BLaER1 (cell line): ENCODE data around the gene ADGRG6.

ENCODE experiments used
- H3K27ac ChIP-seq: shearing (Covaris generic); formaldehyde crosslinking; 2 replicates; pipeline ENCODE4 v1.8.1; 2022
- H3K27me3 ChIP-seq: shearing (Covaris generic); formaldehyde crosslinking; 2 replicates; pipeline ENCODE4 v1.8.1; 2022
- H3K36me3 ChIP-seq: shearing (Covaris generic); formaldehyde crosslinking; 2 replicates; pipeline ENCODE4 v1.8.1; 2022
- H3K4me1 ChIP-seq: shearing (Covaris generic); formaldehyde crosslinking; 2 replicates; pipeline ENCODE4 v1.8.1; 2022
- H3K4me2 ChIP-seq: shearing (Covaris generic); formaldehyde crosslinking; 2 replicates; pipeline ENCODE4 v1.8.1; 2022
- H3K4me3 ChIP-seq: shearing (Covaris generic); formaldehyde crosslinking; 2 replicates; pipeline ENCODE4 v1.8.1; 2022
- H3K9ac ChIP-seq: shearing (Covaris generic); formaldehyde crosslinking; 2 replicates; pipeline ENCODE4 v1.8.1; 2022
- H3K9me3 ChIP-seq: shearing (Covaris generic); formaldehyde crosslinking; 2 replicates; pipeline ENCODE4 v1.8.1; 2022
- H4K20me1 ChIP-seq: shearing (Covaris generic); formaldehyde crosslinking; 2 replicates; pipeline ENCODE4 v1.8.1; 2022
- Cebpa-rat ChIP-seq: shearing (Covaris generic); IDR thresholded peaks from 2 replicates; pipeline ENCODE4 v1.8.1; 2022

ADGRG6 gene

DNA sequence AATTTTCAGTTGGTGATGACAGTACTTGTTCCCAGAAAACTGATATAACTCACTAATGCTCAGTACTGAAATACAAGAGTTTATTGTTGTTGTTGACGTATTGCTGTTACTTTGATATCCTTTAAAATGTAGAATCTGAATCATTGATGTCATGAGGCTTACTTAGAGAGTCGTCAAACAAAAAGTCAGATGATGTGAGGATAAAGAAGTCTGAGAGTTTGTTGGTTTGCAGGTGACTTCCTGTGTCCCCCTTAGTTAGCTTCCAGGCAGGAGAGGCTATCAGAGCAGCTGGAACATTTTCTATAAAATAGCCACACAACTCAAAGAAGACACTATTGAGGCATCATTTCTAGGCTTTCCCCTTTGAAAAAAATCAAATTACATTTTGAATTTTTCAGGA, 97.9 kb downstream of the ADGRG6 start:
- no peak overlapping the region for H3K4me2 ChIP-seq
- no peaks in the 10 kb centered on the region for H3K27me3 ChIP-seq
- no peak overlapping the region for H3K9ac ChIP-seq
- TF ChIP-seq Cebpa-rat = no peak
- no peaks in the 10 kb centered on the region for H3K9me3 ChIP-seq
- no peak overlapping the region for H3K4me3 ChIP-seq
- H4K20me1 ChIP-seq = no peaks in the 10 kb centered on the region
- H3K36me3 ChIP-seq = no peaks in the 10 kb centered on the region
- peaks cover 16% of the 10 kb centered on the region for H3K4me1 ChIP-seq
- H3K27ac ChIP-seq = no peak overlapping the region

DNA sequence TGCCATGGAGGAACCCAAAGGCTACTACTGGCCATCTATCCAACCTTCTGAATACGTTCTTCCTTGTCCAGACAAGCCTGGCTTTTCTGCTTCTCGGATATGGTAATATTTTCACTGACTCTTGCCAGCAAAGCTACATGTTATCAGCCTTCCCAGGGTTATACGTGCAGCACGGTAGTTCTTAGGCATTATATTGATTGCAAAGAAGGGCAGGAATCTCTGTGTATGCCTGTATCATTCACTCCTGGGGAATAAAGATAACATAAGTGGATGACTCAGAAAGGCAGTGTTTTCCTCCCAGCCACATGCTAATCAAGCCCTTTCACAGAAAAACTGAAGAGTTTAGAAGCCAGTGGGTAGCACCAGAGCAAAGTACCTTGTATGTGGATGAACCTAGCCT, 98.7 kb downstream of the ADGRG6 start:
- Histone ChIP-seq H3K4me1 (peaks cover 9% of the 10 kb centered on the region), H3K27ac (no peak overlapping the region), H3K9ac (no peak overlapping the region), H4K20me1 (no peaks in the 10 kb centered on the region), H3K36me3 (no peaks in the 10 kb centered on the region), H3K9me3 (no peaks in the 10 kb centered on the region), H3K4me3 (no peak overlapping the region), H3K27me3 (no peaks in the 10 kb centered on the region), H3K4me2 (no peak overlapping the region)
- no peak for TF ChIP-seq Cebpa-rat

DNA sequence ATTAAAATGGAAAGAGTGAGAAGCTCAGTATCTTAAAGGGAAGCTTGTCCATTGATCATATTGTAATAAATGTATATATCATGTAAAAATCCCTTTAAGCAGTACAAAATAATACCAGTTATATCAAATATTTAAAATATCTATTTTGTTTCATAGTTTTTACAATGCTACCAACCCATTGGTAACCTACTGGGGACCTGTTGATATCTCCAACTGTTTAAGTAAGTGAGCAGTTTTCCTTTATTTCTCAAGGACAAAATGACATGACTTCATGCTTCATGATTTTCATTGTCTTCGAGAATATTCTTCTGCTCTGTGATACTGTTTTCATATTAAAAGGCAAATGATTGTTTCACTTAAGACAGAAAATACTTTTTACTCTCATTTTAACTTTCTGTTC, 100.0 kb downstream of the ADGRG6 start:
- no peak overlapping the region for H3K9ac ChIP-seq
- no peaks in the 10 kb centered on the region for H3K9me3 ChIP-seq
- no peak for TF ChIP-seq Cebpa-rat
- no peak overlapping the region for H3K4me3 ChIP-seq
- H3K4me2 ChIP-seq = no peak overlapping the region
- no peaks in the 10 kb centered on the region for H3K36me3 ChIP-seq
- no peaks in the 10 kb centered on the region for H3K4me1 ChIP-seq
- H3K27me3 ChIP-seq = no peaks in the 10 kb centered on the region
- no peaks in the 10 kb centered on the region for H4K20me1 ChIP-seq
- no peak overlapping the region for H3K27ac ChIP-seq

DNA sequence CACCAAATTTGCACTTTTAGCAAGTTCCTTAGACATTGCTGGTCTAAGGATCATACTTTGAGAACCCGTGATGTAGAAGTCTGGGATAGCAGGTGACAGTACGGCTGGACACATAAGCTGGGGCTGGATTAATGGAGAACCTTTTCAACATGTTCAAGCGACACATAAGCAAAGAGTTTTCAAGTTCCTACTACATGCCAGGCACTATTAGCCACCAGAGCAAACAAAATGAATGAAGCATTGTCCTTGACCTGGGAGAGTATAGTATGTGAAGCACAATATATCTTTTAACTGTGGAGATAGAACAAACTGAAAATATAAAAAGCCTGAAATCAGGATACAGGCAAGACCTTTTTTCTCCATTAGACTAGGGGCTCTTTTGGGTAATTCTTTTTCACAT, 102.9 kb downstream of the ADGRG6 start:
- Histone ChIP-seq H3K4me3 (no peak overlapping the region), H3K4me2 (no peak overlapping the region), H4K20me1 (no peaks in the 10 kb centered on the region)

DNA sequence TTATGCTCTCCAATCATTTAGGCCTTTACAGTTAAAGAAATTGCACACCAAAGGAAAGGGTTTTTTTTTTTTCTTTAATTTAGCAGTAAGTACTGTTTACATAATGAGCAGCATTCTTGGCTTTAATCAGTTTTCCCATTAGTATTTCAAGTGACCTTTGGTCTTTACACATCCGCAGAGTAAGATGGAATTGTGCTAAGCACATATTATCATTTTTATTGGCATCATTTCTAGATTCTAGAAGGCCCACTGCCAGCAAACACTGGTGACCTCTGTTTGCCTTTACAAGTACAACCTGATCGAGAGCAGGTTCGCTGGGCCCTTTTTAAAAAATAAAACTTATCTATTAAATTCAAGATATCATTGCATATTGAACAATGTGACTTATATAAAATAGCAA, 104.3 kb downstream of the ADGRG6 start:
- Histone ChIP-seq H3K27ac (no peak overlapping the region), H3K36me3 (no peaks in the 10 kb centered on the region), H3K9me3 (no peaks in the 10 kb centered on the region), H3K9ac (no peak overlapping the region), H3K4me3 (no peak overlapping the region), H3K4me2 (no peak overlapping the region), H3K27me3 (no peaks in the 10 kb centered on the region), H4K20me1 (no peaks in the 10 kb centered on the region), H3K4me1 (no peaks in the 10 kb centered on the region)
- TF ChIP-seq Cebpa-rat = no peak

More for the DNA sequence above, 102.9 kb downstream of the ADGRG6 start:
- no peaks in the 10 kb centered on the region for H3K4me1 ChIP-seq
- no peaks in the 10 kb centered on the region for H3K27me3 ChIP-seq
- no peak for TF ChIP-seq Cebpa-rat
- H3K36me3 ChIP-seq = no peaks in the 10 kb centered on the region
- H3K9ac ChIP-seq = no peak overlapping the region
- no peaks in the 10 kb centered on the region for H3K9me3 ChIP-seq
- H3K27ac ChIP-seq = no peak overlapping the region

DNA sequence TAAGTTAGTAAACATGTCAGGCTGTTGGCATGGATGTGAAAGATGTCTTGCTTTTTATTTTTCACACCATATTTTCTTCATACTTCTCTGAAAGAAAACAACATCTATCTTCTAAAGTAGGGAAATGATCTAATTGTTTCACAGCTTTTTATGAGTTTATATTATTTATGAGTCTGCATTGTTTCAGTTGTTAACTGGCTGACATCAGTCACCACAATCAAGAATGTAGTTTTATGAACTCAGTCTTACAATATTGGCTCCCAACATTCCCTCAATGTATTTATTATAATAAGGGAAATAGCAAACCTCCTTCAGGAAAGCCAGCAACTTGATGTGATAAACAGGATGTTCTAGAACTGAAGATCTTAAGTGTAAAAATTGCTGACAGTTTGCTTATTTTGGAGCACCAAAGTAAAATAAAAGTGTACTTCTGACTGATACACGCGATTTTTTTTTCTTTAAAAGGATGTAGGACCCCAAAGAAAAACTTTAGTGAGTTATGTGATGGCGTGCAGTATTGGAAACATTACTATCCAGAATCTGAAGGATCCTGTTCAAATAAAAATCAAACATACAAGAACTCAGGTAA, 106.0 kb downstream of the ADGRG6 start:
- Histone ChIP-seq H3K9ac (no peak overlapping the region), H3K4me3 (no peak overlapping the region), H3K27me3 (no peaks in the 10 kb centered on the region), H3K4me1 (no peaks in the 10 kb centered on the region), H3K27ac (no peak overlapping the region), H3K9me3 (no peaks in the 10 kb centered on the region), H3K4me2 (no peak overlapping the region), H3K36me3 (no peaks in the 10 kb centered on the region), H4K20me1 (no peaks in the 10 kb centered on the region)
- no peak for TF ChIP-seq Cebpa-rat

DNA sequence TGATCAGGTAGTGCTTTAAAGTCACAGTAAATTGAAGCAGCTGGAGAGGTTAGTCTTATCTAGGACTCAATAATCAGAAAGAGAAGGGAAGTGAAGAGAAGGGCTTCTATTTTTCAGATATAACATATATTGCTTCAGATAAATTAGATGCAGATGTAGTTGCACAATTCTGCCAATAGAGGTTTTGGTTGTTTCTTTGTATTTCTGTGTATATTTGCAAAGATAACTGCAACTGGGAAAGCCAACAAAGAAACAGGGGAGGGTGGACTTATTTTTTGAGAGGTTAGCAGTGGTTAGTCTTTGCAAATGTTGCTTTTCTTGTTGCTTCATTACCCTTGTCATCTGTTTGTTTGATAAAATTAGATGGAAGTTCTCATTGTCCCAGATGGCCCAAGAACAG, 106.6 kb downstream of the ADGRG6 start:
- no peak overlapping the region for H3K4me3 ChIP-seq
- no peak for TF ChIP-seq Cebpa-rat

DNA sequence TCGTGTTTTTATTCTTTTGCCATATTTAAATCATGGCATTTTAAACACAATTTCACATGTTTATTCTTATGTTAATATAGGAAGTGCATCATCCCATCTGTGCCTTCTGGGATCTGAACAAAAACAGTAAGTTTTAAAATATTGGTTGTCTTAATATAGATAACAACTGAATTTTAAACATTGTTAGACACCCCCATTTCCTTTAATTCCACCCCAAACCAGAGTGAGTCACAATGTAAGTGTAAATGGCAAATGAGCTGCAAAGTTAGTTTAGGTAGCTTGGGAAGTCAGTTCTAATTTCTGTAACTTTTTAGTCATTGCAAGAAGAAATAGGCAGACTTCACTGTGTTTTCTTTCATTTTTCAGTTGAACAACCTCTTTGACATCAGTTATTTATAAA, 108.0 kb downstream of the ADGRG6 start:
- Histone ChIP-seq H3K27ac (no peak overlapping the region), H3K4me3 (no peak overlapping the region), H3K9ac (no peak overlapping the region), H3K4me1 (no peaks in the 10 kb centered on the region), H3K36me3 (no peaks in the 10 kb centered on the region), H4K20me1 (no peaks in the 10 kb centered on the region), H3K4me2 (no peak overlapping the region), H3K27me3 (no peaks in the 10 kb centered on the region), H3K9me3 (no peaks in the 10 kb centered on the region)
- no peak for TF ChIP-seq Cebpa-rat

More for the DNA sequence above, 106.6 kb downstream of the ADGRG6 start:
- no peaks in the 10 kb centered on the region for H3K36me3 ChIP-seq
- H3K27me3 ChIP-seq = no peaks in the 10 kb centered on the region
- H3K4me1 ChIP-seq = no peaks in the 10 kb centered on the region
- no peaks in the 10 kb centered on the region for H3K9me3 ChIP-seq
- no peak overlapping the region for H3K4me2 ChIP-seq
- no peak overlapping the region for H3K9ac ChIP-seq
- no peak overlapping the region for H3K27ac ChIP-seq
- H4K20me1 ChIP-seq = no peaks in the 10 kb centered on the region

DNA sequence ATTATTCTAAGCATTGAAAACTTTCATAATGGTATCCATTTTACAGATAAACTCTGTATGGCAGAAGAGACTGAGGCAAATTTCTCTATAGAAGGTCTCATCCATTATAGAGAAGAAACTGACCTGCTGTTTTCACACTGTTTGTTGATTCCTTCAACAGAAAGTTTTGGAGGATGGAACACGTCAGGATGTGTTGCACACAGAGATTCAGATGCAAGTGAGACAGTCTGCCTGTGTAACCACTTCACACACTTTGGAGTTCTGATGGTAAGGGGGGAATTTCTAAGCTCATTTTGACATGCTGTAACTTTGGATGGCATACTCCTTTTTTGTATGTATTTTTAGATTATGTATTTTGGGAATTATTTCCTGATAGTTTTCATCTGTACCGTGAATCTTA, 109.3 kb downstream of the ADGRG6 start:
- Histone ChIP-seq H4K20me1 (no peaks in the 10 kb centered on the region), H3K27ac (no peak overlapping the region), H3K9me3 (no peaks in the 10 kb centered on the region), H3K4me1 (no peaks in the 10 kb centered on the region), H3K27me3 (no peaks in the 10 kb centered on the region), H3K36me3 (no peaks in the 10 kb centered on the region), H3K9ac (no peak overlapping the region), H3K4me2 (no peak overlapping the region), H3K4me3 (no peak overlapping the region)
- no peak for TF ChIP-seq Cebpa-rat

DNA sequence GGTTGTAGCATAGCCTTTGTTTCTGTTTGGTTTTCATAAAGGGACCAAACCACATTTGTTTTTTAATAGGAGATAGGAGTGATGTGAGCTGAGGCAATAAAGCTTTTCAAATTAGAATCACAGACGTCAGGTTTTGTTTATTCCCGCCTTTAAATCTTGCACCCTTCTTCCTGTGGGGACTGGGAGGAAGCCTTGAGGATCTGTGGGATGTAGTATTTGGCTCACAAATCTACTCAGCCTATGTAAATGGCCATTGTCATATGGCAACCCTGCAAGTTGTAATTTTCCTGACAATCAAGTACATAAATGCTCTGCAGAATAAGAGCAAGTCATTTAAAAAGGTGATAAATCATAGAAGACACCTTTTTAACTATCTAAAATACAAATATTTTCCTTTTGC, 110.4 kb downstream of the ADGRG6 start:
- Histone ChIP-seq H3K36me3 (no peaks in the 10 kb centered on the region), H3K27me3 (no peaks in the 10 kb centered on the region), H3K4me1 (no peaks in the 10 kb centered on the region), H3K9ac (no peak overlapping the region), H3K9me3 (no peaks in the 10 kb centered on the region), H3K4me2 (no peak overlapping the region), H3K27ac (no peak overlapping the region), H3K4me3 (no peak overlapping the region), H4K20me1 (no peaks in the 10 kb centered on the region)
- no peak for TF ChIP-seq Cebpa-rat

DNA sequence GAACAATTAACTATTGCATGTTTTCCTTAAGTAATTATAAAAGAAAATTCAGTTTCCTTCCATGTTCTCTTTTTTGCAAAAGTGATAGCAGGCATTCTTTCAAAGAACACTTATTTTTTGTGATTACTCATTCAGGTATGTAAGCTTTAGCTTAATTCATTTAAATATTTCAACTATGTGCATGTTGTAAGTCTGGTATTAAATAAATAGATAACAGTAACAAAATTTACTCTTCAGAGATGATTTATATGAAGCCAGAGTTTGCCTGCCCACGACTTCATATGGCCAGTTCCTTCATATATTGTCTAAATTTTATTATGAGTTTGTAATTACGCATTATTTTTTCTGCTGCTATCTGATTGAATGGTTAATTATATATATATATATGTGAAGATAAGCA, 110.9 kb downstream of the ADGRG6 start:
- no peak overlapping the region for H3K4me3 ChIP-seq
- H3K9me3 ChIP-seq = no peaks in the 10 kb centered on the region
- no peak overlapping the region for H3K9ac ChIP-seq
- no peak for TF ChIP-seq Cebpa-rat
- no peaks in the 10 kb centered on the region for H3K27me3 ChIP-seq
- H4K20me1 ChIP-seq = no peaks in the 10 kb centered on the region
- no peak overlapping the region for H3K4me2 ChIP-seq
- H3K4me1 ChIP-seq = no peaks in the 10 kb centered on the region
- H3K27ac ChIP-seq = no peak overlapping the region
- no peaks in the 10 kb centered on the region for H3K36me3 ChIP-seq
